IMR-90 (cell line): Measurements from ENCODE around the gene SLC38A3. TPM values are rescaled to one million over a fixed set of nuclear protein-coding genes. Genes with fewer than 3 reads are reported as not detected.

ENCODE experiments used
- ATAC-seq: fragments of 200-7000 bp; cut with Tn5 transposase; 2 replicates; pipeline ENCODE4 v1.9.1; 2020; ENCODE audit warnings: low read depth, mild to moderate bottlenecking, moderate library complexity
- BruUV-seq: library from RNA; stranded (reverse); fragments of 400-500 nt; replicated peaks from 2 replicates; lab custom pipeline; 2021; lab: Mats Ljungman, UMichigan
- CTCF ChIA-PET: fragments of 300-600 bp; formaldehyde crosslinking; extraction: SDS; loops from one replicate; lab custom pipeline; 2021; ENCODE audit warnings: antibody characterized with exemption; lab: Yijun Ruan, JAX
- POLR2A ChIA-PET: fragments of 300-600 bp; sonication (Branson Sonifier 250); formaldehyde crosslinking; loops from one replicate; lab custom pipeline; 2022; ENCODE audit warnings: antibody characterized with exemption; ENCODE audit not compliant: unreplicated experiment; lab: Charles Lee
- DNase-seq: peaks from one replicate; pipeline ENCODE4 v3.0.0; 2013
- H2AFZ ChIP-seq: replicated peaks from 2 replicates; pipeline ENCODE3; 2013; ENCODE audit warnings: low read length, mild to moderate bottlenecking; ENCODE audit not compliant: poor library complexity
- H2AK5ac ChIP-seq: 2 replicates; pipeline ENCODE4 v1.6.1; 2013; ENCODE audit warnings: low read depth, low read length, inconsistent platforms
- H2AK9ac ChIP-seq: replicated peaks from 2 replicates; pipeline ENCODE3; 2013; ENCODE audit warnings: mild to moderate bottlenecking, low read depth, low read length, moderate library complexity; ENCODE audit not compliant: poor library complexity
- H2BK120ac ChIP-seq: 2 replicates; pipeline ENCODE4 v1.6.1; 2013; ENCODE audit warnings: low read depth, low read length, inconsistent platforms
- H2BK15ac ChIP-seq: 3 replicates; pipeline ENCODE4 v1.6.1; 2013; ENCODE audit warnings: low read depth, low read length, inconsistent platforms
- H2BK20ac ChIP-seq: 2 replicates; pipeline ENCODE4 v1.6.1; 2013; ENCODE audit warnings: low read depth, mild to moderate bottlenecking, inconsistent platforms, low read length, moderate library complexity
- H2BK5ac ChIP-seq: 2 replicates; pipeline ENCODE4 v1.6.1; 2013; ENCODE audit warnings: mild to moderate bottlenecking, low read depth, low read length, inconsistent platforms; ENCODE audit not compliant: poor library complexity, severe bottlenecking
- H3K14ac ChIP-seq: replicated peaks from 2 replicates; pipeline ENCODE4 v1.6.1; 2013; ENCODE audit warnings: low read depth, low read length, inconsistent platforms
- H3K18ac ChIP-seq: 2 replicates; pipeline ENCODE4 v1.6.1; 2013; ENCODE audit warnings: low read depth, low read length, control low read depth
- H3K23ac ChIP-seq: 2 replicates; pipeline ENCODE4 v1.6.1; 2013; ENCODE audit warnings: low read depth, low read length, inconsistent platforms
- H3K27ac ChIP-seq: 2 replicates; pipeline ENCODE4 v1.5.1; 2013; ENCODE audit warnings: mild to moderate bottlenecking, control low read depth, low read length; ENCODE audit not compliant: insufficient read depth
- H3K27me3 ChIP-seq: 2 replicates; pipeline ENCODE4 v1.6.1; 2013; ENCODE audit warnings: low read length; ENCODE audit not compliant: control insufficient read depth, insufficient read depth
- H3K36me3 ChIP-seq: 2 replicates; pipeline ENCODE4 v1.6.1; 2013; ENCODE audit warnings: low read length, mixed read lengths; ENCODE audit not compliant: control insufficient read depth, insufficient read depth
- H3K4ac ChIP-seq: 2 replicates; pipeline ENCODE4 v1.6.1; 2013; ENCODE audit warnings: low read depth, low read length, inconsistent platforms
- H3K4me1 ChIP-seq: 2 replicates; pipeline ENCODE4 v1.6.1; 2013; ENCODE audit warnings: low read length, mixed read lengths; ENCODE audit not compliant: control insufficient read depth, insufficient read depth
- H3K4me2 ChIP-seq: 2 replicates; pipeline ENCODE4 v1.6.1; 2013; ENCODE audit warnings: low read depth, mild to moderate bottlenecking, control low read depth, low read length, moderate library complexity
- H3K4me3 ChIP-seq: 2 replicates; pipeline ENCODE4 v1.5.1; 2013; ENCODE audit warnings: low read depth, mild to moderate bottlenecking, control low read depth, low read length, moderate library complexity; ENCODE audit not compliant: insufficient read depth
- H3K56ac ChIP-seq: 2 replicates; pipeline ENCODE4 v1.6.1; 2013; ENCODE audit warnings: low read length, inconsistent platforms; ENCODE audit not compliant: insufficient read depth; ENCODE audit errors: extremely low read depth
- H3K79me1 ChIP-seq, 2 experiments: 2 replicates each; pipeline ENCODE4 v1.6.1; 2013; ENCODE audit warnings: low read length in 2 of 2, inconsistent platforms in 1 of 2, low read depth in 1 of 2
- H3K9ac ChIP-seq: 2 replicates; pipeline ENCODE4 v1.6.1; 2013; ENCODE audit warnings: low read depth, low read length, control low read depth
- H3K9me1 ChIP-seq: 2 replicates; pipeline ENCODE4 v1.6.1; 2013; ENCODE audit warnings: low read length, inconsistent platforms; ENCODE audit not compliant: insufficient read depth
- H3K9me3 ChIP-seq: 2 replicates; pipeline ENCODE4 v1.6.1; 2013; ENCODE audit warnings: low read length; ENCODE audit not compliant: control insufficient read depth, insufficient read depth
- H4K20me1 ChIP-seq: 2 replicates; pipeline ENCODE4 v1.6.1; 2013; ENCODE audit warnings: low read length, inconsistent platforms; ENCODE audit not compliant: insufficient read depth
- H4K5ac ChIP-seq: 2 replicates; pipeline ENCODE4 v1.6.1; 2013; ENCODE audit warnings: mild to moderate bottlenecking, low read depth, low read length, control low read depth
- H4K8ac ChIP-seq, 2 experiments: 2 replicates each; pipeline ENCODE4 v1.6.1; 2013; ENCODE audit warnings: low read depth in 2 of 2, low read length in 2 of 2, control low read depth in 1 of 2, inconsistent platforms in 1 of 2
- H4K91ac ChIP-seq: 2 replicates; pipeline ENCODE4 v1.6.1; 2013; ENCODE audit warnings: low read depth, low read length, inconsistent platforms; ENCODE audit not compliant: insufficient read depth
- BHLHE40 ChIP-seq: fragments of 150-350 bp; IDR thresholded peaks from 2 replicates; pipeline ENCODE4 v1.6.1; 2016; ENCODE audit warnings: mild to moderate bottlenecking, low read depth, low read length
- CEBPB ChIP-seq: IDR thresholded peaks from 2 replicates; pipeline ENCODE4 v1.6.1; 2012; ENCODE audit warnings: low read depth, low read length, improper control_type of control experiment
- FOS ChIP-seq: fragments of 150-350 bp; IDR thresholded peaks from 2 replicates; pipeline ENCODE4 v1.6.1; 2016; ENCODE audit warnings: low read depth, low read length
- MAFK ChIP-seq: IDR thresholded peaks from 2 replicates; pipeline ENCODE4 v1.6.1; 2012; ENCODE audit warnings: low read depth, low read length, improper control_type of control experiment
- MAZ ChIP-seq: IDR thresholded peaks from 2 replicates; pipeline ENCODE4 v1.6.1; 2012; ENCODE audit warnings: low read depth, mild to moderate bottlenecking, low read length, improper control_type of control experiment, moderate library complexity, borderline replicate concordance
- MXI1 ChIP-seq: IDR thresholded peaks from 2 replicates; pipeline ENCODE4 v1.6.1; 2012; ENCODE audit warnings: low read depth, mild to moderate bottlenecking, low read length, moderate library complexity, borderline replicate concordance
- NFE2L2 ChIP-seq: fragments of 150-350 bp; IDR thresholded peaks from 2 replicates; pipeline ENCODE4 v1.6.1; 2016; ENCODE audit warnings: low read depth, mild to moderate bottlenecking, low read length
- POLR2A ChIP-seq: IDR thresholded peaks from 2 replicates; pipeline ENCODE4 v1.6.1; 2012; ENCODE audit warnings: mild to moderate bottlenecking, low read depth, low read length
- RAD21 ChIP-seq: IDR thresholded peaks from 2 replicates; pipeline ENCODE4 v1.6.1; 2012; ENCODE audit warnings: low read length, improper control_type of control experiment
- RCOR1 ChIP-seq: IDR thresholded peaks from 2 replicates; pipeline ENCODE4 v1.6.1; 2012; ENCODE audit warnings: mild to moderate bottlenecking, low read length, improper control_type of control experiment; ENCODE audit not compliant: insufficient replicate concordance
- RFX5 ChIP-seq: IDR thresholded peaks from 2 replicates; pipeline ENCODE4 v1.8.0; 2012; ENCODE audit warnings: low read depth, mild to moderate bottlenecking, low read length, moderate library complexity
- SMC3 ChIP-seq: fragments of 150-350 bp; IDR thresholded peaks from 2 replicates; pipeline ENCODE4 v1.6.1; 2016; ENCODE audit warnings: low read depth, mild to moderate bottlenecking, antibody characterized with exemption, low read length, moderate library complexity
- WGBS, 2 experiments: methylation state at CpG; one replicate each; pipeline versions ENCODE4 v1.1.5 to v1.1.7; 2013; ENCODE audit warnings: missing lambda C conversion rate in 2 of 2; ENCODE audit not compliant: insufficient read length in 1 of 2; ENCODE audit errors: extremely low coverage in 2 of 2; 5-methylcytosine and 5-hydroxymethylcytosine counted together
- dilution Hi-C: fragments of 300-500 bp; cut with HindIII; formaldehyde crosslinking; loops from one replicate; pipeline ENCODE4 v1.14.3; 2018; ENCODE audit warnings: low sequenced_read_pairs; ENCODE audit not compliant: unreplicated experiment
- in situ Hi-C: fragments of 300-500 bp; cut with MboI; formaldehyde crosslinking; loops from 3 replicates; pipeline ENCODE4 v1.14.3; 2019; ENCODE audit warnings: low sequenced_read_pairs, inconsistent platforms, mixed read lengths
- intact Hi-C: fragments of 100-400 bp; cut with micrococcal nuclease; formaldehyde crosslinking; loops from 2 replicates; pipeline ENCODE4 v1.10.0; 2022
- polyA plus RNA-seq, 3 experiments: library from polyadenylated mRNA; depleted of rRNA; stranded (reverse); fragments of >200 nt; gene quantifications; 2 replicates each; pipeline ENCODE4 v1.2.3, GENCODE V29; 2012; ENCODE audit warnings: low replicate concordance in 1 of 3
- total RNA-seq: library from RNA; depleted of rRNA; stranded (reverse); fragments of >200 nt; gene quantifications from 2 replicates; pipeline ENCODE4 v1.2.3, GENCODE V29; 2012
- TF ChIP-seq, protein P1 (sequence below): fragments of 150-350 bp; IDR thresholded peaks from 2 replicates; pipeline ENCODE4 v1.6.1; 2016; ENCODE audit warnings: low read depth, mild to moderate bottlenecking, low read length, moderate library complexity, borderline replicate concordance
- TF ChIP-seq, protein P2 (sequence below): conservative IDR thresholded peaks from 2 replicates; pipeline ENCODE4 v1.5.1; 2012; ENCODE audit warnings: mild to moderate bottlenecking, low read depth, low read length, improper control_type of control experiment
- TF ChIP-seq, protein P3 (sequence below): fragments of 150-350 bp; IDR thresholded peaks from 2 replicates; pipeline ENCODE4 v1.6.1; 2017; ENCODE audit warnings: mild to moderate bottlenecking, antibody characterized with exemption, low read length, low read depth

The SLC38A3 gene
- total and polyA plus RNA-seq, 2 of the 4 experiments (the other 2 are of a cell fraction): 0.12 to 0.36 TPM

DNA sequence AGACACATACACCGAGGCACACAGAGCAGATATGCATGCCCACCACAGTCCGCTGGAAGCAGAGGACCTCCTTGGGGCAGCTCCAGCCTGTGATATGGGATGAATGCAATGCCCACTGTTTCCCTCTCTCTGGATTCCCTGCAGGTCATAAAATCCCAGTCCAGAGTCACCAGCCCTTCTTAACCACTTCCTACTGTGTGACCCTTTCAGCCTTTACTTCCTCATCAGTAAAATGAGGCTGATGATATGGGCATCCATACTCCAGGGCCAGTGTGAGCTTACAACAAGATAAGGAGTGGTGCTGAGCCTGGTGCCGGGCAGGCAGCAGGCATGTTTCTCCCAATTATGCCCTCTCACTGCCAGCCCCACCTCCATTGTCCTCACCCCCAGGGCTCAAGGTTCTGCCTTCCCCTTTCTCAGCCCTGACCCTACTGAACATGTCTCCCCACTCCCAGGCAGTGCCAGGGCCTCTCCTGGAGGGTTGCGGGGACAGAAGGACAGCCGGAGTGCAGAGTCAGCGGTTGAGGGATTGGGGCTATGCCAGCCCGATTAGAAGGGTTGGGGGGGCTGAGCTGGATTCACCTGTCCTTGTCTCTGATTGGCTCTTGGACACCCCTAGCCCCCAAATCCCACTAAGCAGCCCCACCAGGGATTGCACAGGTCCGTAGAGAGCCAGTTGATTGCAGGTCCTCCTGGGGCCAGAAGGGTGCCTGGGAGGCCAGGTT lies 14.0 kb upstream of the SLC38A3 start, which contains the start of gene GNAT1:
GNAT1 (plus strand) TSS at position 675 of the 725 bp plus-strand sequence. CDS start 116 bp downstream, outside the sequence.
- Histone ChIP-seq H3K4me3 (no peak within 1 kb of the TSS), H3K4me1 (no peaks in the 10 kb centered on the region), H3K79me1 (no peaks in the 10 kb centered on the region), H3K23ac (no peak within 1 kb of the TSS), H4K5ac (no peak within 1 kb of the TSS), H3K27me3 (peaks cover 20% of the 10 kb centered on the region), H2AK5ac (no peak within 1 kb of the TSS), H3K36me3 (peaks cover 13% of the 10 kb centered on the region; the same call in 1 of the 2 replicates), H3K18ac (no peak within 1 kb of the TSS), H3K56ac (no peak within 1 kb of the TSS), H3K9me3 (no peaks in the 10 kb centered on the region), H3K9me1 (no peaks in the 10 kb centered on the region), H4K91ac (no peak within 1 kb of the TSS), H2AK9ac (peak within 1 kb of the TSS; percentile 61), H3K4ac (no peak within 1 kb of the TSS), H2AFZ (no peak within 1 kb of the TSS), H3K4me2 (no peak within 1 kb of the TSS), H2BK5ac (no peak within 1 kb of the TSS), H2BK15ac (no peak within 1 kb of the TSS), H4K20me1 (peaks cover 4% of the 10 kb centered on the region; the same call in 1 of the 2 replicates), H3K27ac (no peak within 1 kb of the TSS), H3K14ac (no peak within 1 kb of the TSS), H2BK20ac (no peak within 1 kb of the TSS), H2BK120ac (no peak within 1 kb of the TSS), H3K9ac (no peak within 1 kb of the TSS), H4K8ac (no peak within 1 kb of the TSS)
- in situ Hi-C loops: loop anchor here (5.0 kb wide), 2 partner anchors 36 to 81 kb away; no protein-coding TSS in a partner anchor
- intact Hi-C loops: no loop called here
- ATAC-seq (no peak), DNase-seq (no peak)
- ChIA-PET POLR2A (interaction anchor here (0.6 kb wide), 1 partner anchor 34 kb away, joined by 3 read pairs; no protein-coding TSS in a partner anchor), CTCF (no interaction called here)
- WGBS, 2 experiments: no CpG with 5 or more reads among the region's 8 CpGs
- dilution Hi-C loops: no loop called here
- no TSS peak for BruUV-seq
- TF ChIP-seq CEBPB: no peak
- no peak for TF ChIP-seq FOS
- no peak for TF ChIP-seq MXI1
- TF ChIP-seq, protein P1, sequence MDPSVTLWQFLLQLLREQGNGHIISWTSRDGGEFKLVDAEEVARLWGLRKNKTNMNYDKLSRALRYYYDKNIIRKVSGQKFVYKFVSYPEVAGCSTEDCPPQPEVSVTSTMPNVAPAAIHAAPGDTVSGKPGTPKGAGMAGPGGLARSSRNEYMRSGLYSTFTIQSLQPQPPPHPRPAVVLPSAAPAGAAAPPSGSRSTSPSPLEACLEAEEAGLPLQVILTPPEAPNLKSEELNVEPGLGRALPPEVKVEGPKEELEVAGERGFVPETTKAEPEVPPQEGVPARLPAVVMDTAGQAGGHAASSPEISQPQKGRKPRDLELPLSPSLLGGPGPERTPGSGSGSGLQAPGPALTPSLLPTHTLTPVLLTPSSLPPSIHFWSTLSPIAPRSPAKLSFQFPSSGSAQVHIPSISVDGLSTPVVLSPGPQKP: no peak
- no peak for TF ChIP-seq RFX5
- TF ChIP-seq RCOR1: no peak
- TF ChIP-seq RAD21: no peak
- TF ChIP-seq, protein P2, sequence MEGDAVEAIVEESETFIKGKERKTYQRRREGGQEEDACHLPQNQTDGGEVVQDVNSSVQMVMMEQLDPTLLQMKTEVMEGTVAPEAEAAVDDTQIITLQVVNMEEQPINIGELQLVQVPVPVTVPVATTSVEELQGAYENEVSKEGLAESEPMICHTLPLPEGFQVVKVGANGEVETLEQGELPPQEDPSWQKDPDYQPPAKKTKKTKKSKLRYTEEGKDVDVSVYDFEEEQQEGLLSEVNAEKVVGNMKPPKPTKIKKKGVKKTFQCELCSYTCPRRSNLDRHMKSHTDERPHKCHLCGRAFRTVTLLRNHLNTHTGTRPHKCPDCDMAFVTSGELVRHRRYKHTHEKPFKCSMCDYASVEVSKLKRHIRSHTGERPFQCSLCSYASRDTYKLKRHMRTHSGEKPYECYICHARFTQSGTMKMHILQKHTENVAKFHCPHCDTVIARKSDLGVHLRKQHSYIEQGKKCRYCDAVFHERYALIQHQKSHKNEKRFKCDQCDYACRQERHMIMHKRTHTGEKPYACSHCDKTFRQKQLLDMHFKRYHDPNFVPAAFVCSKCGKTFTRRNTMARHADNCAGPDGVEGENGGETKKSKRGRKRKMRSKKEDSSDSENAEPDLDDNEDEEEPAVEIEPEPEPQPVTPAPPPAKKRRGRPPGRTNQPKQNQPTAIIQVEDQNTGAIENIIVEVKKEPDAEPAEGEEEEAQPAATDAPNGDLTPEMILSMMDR: no peak
- TF ChIP-seq MAZ: no peak
- TF ChIP-seq, protein P3, sequence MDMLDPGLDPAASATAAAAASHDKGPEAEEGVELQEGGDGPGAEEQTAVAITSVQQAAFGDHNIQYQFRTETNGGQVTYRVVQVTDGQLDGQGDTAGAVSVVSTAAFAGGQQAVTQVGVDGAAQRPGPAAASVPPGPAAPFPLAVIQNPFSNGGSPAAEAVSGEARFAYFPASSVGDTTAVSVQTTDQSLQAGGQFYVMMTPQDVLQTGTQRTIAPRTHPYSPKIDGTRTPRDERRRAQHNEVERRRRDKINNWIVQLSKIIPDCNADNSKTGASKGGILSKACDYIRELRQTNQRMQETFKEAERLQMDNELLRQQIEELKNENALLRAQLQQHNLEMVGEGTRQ: no peak
- TF ChIP-seq NFE2L2: no peak
- TF ChIP-seq SMC3: no peak
- TF ChIP-seq BHLHE40: no peak
- TF ChIP-seq POLR2A: no peak
- no peak for TF ChIP-seq MAFK
